Stimulated activated CD4-positive, alpha-beta T cell treated with anti-CD3 and anti-CD28 coated beads, Interleukin-15, amount 100 ng/mL, for 48 hours (primary cell): ENCODE results near the gene MPLKIP.
"Not testable (repeated sequence)": the region's sequence is repeated elsewhere in the genome, so short reads cannot be mapped to it uniquely, and the experiment has no call there.

Source experiments
- DNase-seq, 2 donors: peaks; one replicate each; pipeline ENCODE4 v3.0.0-alpha.2; 2020; ENCODE audit warnings: low read depth in 2 of 2

The MPLKIP gene

DNA sequence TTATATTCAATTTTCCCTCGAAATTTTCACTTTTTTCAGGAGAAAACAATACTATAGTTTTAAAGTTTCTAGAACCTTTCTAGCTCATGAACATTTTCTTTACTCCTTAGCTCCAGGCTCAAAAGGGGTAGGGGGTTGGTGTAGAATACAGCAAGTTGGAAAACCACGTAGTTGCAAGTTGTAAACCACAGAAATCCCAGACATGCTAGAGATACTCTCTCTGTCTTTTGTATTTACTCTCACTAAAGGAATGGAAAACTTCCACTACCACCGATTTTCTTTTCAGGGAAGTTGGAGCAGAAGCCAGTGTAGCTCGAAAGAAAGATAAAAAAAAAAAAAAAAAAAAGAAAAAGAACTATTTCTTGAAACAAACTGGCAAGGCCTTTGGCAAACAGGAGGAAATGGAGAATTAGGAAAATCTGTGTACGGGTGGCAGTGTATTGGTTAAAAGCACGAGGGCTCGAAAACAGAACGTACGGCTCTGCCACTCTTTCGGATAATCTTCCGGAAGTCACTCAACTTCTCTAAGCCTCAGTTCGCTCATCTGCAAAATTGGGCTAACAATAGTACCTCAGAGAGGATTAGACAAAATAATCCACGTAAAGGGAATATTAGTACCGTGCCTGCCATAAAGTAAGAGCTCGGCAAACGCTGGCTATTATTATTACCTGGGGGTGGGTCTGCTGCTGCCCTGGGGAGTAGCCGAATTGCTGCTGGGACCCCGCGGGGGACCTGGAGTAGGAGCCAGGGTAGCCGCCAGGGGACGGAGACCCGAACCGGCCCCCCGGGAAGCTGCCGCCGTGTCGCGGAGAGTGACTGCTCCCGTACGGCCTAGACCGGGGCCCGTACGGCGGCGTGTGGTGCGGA, 628 bp downstream of the MPLKIP start:
- DNase-seq: no peak

- no peak for DNase-seq
These were observed 11.5 kb downstream of the MPLKIP start for GRCh38 chr7:40122940-40123254.

DNA sequence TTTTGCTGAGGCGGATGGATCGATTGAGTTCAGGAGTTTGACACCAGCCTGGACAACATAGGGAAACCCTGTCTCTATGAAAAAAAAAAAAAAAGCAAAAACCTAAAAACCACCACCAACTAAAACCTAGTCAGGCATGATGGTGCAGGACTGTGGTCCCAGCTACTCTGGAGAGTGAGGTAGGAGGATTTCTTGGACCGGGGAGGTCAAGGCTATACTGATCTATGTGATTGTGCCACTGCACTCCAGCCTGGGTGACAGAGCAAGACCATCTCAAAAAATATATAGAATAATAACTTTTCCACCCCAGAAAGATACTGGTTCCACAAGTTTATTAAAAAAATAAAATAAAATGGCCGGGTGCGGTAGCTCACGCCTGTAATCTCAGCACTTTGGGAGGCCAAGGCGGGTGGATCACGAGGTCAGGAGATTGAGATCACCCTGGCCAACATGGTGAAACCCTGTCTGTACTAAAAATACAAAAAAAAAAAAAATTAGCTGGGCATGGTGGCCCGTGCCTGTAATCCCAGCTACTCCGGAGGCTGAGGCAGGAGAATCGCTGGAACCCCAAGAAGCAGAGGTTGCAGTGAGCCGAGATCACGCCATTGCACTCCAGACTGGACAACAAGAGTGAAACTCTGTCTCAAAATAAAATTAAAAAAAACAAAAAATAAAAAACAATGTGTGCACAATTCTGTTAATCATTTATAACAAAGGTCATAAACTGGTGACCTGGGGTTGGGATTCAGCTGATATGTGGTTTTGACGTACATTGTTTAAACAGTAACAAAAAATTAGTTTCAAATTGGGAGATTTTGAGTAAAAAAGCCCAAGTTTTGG, 12.1 kb downstream of the MPLKIP start:
- not testable (repeated sequence) for DNase-seq

- no peak for DNase-seq
These were observed 14.4 kb downstream of the MPLKIP start for GRCh38 chr7:40120020-40120419.

DNA sequence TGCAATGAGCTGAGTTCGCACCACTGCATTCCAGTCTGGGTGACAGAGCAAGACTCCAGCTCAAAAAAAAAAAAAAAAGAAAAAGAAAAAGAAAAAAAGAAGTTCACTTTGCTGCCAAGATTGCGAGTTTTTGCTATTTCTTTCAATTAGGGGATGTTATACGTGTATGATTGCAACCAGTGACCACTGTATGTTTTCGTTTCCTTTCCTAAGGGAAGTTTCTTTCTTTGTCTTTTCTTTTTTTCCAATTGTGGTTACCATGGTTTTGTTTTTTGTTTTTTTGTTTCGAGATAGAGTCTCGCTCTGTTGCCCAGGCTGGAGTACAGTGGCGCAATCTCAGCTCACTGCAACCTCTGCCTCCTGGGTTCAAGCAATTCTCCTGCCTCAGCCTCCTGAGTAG, 16.2 kb downstream of the MPLKIP start:
- not testable (repeated sequence) for DNase-seq

- DNase-seq: not testable (repeated sequence)
These were observed 17.2 kb downstream of the MPLKIP start for GRCh38 chr7:40117199-40117598.

DNA sequence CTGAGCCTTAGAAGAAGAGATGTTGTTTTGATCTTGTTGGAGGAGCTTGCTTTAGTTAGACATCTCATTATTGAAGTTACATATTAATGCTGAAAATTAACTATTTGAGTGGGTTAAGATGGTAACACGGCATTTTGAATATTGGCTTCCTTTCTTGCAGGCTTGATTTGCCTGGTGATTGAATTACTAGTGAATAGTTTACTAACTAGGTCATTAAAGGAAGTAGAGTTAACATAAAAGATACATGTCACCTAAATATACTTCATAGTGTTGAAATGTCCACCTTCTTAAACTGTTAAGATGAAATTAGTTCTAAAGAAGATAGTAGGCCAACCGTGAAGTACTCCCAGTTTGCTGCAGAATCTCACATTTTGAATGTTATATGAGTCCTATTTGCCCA, 18.5 kb downstream of the MPLKIP start:
- no peak for DNase-seq

DNA sequence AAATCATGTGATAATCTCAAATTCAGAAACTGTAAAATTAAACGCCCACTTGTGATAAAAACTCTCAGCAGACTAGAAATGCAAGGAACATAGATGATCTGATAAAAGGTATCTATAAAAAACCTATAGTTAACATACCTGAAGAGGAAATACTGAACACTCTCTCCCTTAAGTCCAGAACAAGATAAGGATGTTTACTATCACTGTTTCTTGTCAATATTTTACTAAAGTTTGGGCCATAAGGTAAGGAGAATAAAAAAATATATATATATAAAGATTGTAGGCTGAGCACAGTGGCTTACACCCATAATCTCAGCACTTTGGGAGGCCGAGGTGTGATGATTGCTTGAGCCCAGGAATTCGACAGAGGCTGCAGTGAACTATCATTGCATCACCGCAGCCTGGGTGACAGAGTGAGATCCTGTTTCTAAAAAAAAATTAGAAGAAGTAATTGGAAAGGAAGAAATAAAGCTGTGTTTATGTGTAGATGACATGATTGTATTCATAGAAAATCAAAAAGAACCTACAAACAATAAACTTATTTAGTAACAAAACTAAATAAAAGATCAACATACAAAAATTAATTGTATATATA, 28.4 kb downstream of the MPLKIP start:
- no peak for DNase-seq

DNA sequence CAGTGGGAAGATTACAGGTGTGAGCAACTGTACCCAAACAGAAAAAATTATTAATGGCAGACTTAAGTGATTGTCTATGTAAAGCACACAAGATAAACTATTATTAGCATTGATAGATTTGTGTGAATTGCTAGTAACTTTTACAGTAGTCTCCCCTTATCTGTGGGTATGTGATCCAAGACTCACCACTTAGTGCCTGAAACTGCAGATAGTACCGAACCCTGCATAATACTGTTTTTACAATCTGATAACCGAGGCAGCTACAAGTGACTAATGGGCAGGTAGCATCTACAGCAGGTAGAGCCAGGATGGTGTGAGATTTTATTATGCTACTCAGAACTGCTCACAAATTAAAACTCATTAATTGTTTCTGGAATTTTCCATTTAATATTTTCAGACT, 31.5 kb downstream of the MPLKIP start:
- no peak for DNase-seq

DNA sequence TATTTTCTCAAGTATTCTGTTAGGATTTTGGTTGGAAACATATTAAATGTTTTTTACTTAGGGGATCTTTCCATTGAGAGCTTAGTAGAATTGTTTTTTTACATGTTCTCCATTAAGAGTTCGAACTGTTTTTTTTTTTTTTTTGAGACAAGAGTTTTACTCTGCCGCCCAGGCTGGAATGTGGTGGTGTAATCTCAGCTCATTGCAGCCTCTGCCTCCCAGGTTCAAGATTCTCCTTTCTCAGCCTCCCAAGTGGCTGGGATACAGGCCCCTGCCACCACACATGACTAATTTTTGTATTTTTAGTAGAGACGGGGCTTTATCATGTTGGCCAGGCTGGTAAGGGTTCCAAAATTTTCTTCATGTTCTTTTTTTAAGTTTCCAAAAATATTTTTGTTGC, 33.2 kb downstream of the MPLKIP start:
- DNase-seq: no peak

DNA sequence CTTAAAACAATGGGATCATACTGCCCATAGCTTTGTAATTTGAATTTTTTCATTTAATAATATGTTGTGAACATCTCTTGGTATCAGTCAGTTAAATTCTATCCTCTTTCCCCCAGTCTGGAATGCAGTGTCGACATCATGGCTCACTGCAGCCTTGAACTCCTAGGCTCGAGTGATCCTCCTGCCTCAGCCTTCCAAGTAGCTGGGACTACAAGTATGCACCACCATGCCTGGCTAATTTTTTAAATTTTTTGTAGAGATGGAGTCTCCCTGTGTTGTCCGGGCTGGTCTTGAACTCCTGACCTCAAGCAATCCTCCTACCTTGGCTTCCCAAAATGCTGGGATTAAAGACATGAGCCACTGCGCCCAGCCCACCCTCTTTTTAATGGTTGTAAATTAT, 34.6 kb downstream of the MPLKIP start:
- no peak for DNase-seq

GRCh38 chr7:40098810-40099209, 35.6 kb downstream of the MPLKIP start:
- DNase-seq: no peak

DNA sequence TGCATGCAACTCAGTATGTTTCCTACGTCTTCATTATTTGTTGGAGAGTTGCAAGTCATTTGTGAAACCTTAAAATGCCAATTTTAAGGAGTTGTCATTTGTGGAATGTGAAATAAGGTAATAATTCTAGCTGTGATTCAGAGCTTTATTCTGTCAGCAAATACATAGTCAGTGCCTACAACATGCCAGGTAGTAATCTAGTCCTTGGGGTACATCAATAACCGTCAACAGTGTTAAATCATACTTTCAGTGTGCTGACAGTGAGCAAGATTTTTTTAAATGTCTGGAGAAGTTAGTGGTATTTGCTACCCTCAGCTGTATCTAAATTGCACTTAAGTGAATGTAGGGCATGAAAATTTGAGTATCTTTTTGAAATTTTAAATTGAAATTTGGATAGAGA, 36.7 kb downstream of the MPLKIP start:
- DNase-seq: no peak

- no peak for DNase-seq
These were observed 38.6 kb downstream of the MPLKIP start for GRCh38 chr7:40095695-40096327.

DNA sequence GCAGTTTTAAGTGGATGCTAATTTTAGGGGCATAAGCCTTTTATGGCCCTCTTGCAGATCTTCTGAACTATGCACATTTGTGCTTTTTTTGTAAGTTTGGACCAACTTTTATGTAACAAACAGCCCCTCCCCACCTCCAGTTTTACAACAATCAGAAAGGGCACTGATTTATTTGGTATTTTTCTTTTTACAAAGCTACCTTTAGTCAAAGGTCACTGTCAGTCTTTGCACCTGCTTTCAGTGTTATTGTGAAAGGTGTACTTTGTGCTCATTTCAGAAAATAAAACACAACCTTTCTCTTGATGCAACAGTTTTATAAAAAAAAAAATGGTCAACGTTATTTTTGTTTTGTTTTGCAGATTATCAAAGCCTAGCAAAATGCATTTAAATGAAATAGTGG, 39.2 kb downstream of the MPLKIP start:
- no peak for DNase-seq

DNA sequence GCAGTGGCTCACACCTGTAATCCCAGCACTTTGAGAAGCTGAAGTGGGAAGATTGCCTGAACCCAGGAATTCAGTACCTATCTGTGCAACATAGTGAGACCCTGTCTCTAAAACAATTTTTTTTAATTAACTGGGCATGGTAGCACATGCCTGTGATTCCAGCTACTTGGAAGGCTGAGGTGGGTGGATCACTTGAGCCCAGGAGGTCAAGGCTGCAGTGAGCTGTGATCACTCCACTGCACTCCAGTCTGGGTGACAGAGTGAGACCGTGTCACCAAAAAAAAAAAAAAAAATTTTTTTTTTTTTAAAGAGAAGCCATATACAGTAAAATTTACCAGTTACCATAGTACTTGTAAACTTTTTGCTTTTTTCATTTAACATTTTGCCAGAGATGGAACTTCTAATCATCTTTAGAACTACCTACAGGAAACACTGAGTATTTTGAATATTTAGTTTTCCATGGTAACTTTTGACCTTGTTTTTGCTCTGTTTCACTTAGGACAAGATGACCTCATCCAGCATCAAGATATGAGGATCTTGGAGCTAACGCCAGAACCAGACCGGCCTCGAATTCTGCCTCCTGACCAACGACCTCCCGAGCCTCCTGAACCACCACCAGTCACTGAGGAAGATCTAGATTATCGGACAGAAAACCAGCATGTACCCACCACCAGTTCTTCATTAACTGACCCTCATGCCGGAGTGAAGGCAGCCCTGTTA, 40.6 kb downstream of the MPLKIP start:
- no peak for DNase-seq

DNA sequence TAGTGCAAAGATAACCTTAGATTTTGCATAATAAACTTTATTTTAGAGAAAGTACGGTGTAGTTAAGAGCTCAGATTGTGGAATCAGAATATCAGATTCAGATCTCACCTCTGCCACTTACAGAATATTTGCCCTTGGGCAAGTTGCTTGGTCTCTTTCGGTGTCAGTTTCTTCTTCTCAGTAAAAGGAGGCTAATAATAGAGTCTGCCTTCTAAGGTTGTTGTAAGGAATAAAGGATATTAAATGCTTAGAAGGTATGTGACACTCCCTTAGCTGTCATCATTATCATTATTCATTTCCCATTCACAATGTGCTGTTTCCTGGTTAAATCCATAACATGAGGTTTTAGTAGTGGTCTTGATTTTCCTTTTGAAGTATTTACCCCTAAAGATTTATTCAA, 42.2 kb downstream of the MPLKIP start:
- DNase-seq: no peak

GRCh38 chr7:40077849-40078248, 56.6 kb downstream of the MPLKIP start:
- DNase-seq: no peak
